Gastroesophageal sphincter (tissue), 4 donors: Measurements from ENCODE around the gene IMMT. TPM values are rescaled to one million over a fixed set of nuclear protein-coding genes. Genes with fewer than 3 reads are reported as not detected.

Experiments used
- ATAC-seq: fragments of 150-250 bp; one replicate; pipeline ENCODE4 v1.9.1; 2016; ENCODE audit warnings: mild to moderate bottlenecking, moderate library complexity
- H3K27ac ChIP-seq, 4 donors: fragments of 200-600 bp; sonication (generic) in 3 of 4; 1 replicate in 3 of 4; 2 replicates in 1 of 4; pipeline ENCODE4 v1.5.1; 2016 to 2019
- H3K27me3 ChIP-seq: fragments of 200-600 bp; sonication (generic); one replicate; pipeline ENCODE4 v1.5.1; 2019
- H3K36me3 ChIP-seq, 2 donors: fragments of 200-600 bp; sonication (generic); one replicate each; pipeline ENCODE4 v1.5.1; 2019; ENCODE audit warnings: control low read depth in 1 of 2
- H3K4me1 ChIP-seq, 3 donors: fragments of 200-600 bp; sonication (generic); 1 replicate in 2 of 3; 2 replicates in 1 of 3; pipeline ENCODE4 v1.5.1; 2016 to 2019; ENCODE audit warnings: control low read depth in 2 of 3
- H3K4me3 ChIP-seq, 2 donors: fragments of 200-600 bp; sonication (generic); one replicate each; pipeline ENCODE4 v1.5.1; 2019; ENCODE audit warnings: mild to moderate bottlenecking in 1 of 2, moderate library complexity in 1 of 2
- H3K9me3 ChIP-seq, 3 donors: fragments of 200-600 bp; sonication (generic); one replicate each; pipeline ENCODE4 v1.5.1; 2017 to 2019; ENCODE audit warnings: control low read depth in 2 of 3
- EP300 ChIP-seq: sonication (generic); formaldehyde crosslinking; IDR thresholded peaks from one replicate; pipeline ENCODE4 v1.6.1; 2017; ENCODE audit warnings: antibody characterized with exemption, mild to moderate bottlenecking
- POLR2A ChIP-seq, 2 donors: fragments of 450-650 bp; IDR thresholded peaks; one replicate each; pipeline ENCODE4 v1.6.1; 2017; ENCODE audit warnings: antibody characterized with exemption in 2 of 2, mild to moderate bottlenecking in 2 of 2, moderate library complexity in 1 of 2
- POLR2AphosphoS5 ChIP-seq: sonication (generic); formaldehyde crosslinking; IDR thresholded peaks from one replicate; pipeline ENCODE4 v1.6.1; 2017; ENCODE audit warnings: antibody characterized with exemption
- WGBS, 2 donors: methylation state at CpG; one replicate each; pipeline ENCODE4 v1.1.5; 2018; ENCODE audit warnings: low coverage in 1 of 2; 5-methylcytosine and 5-hydroxymethylcytosine counted together
- total RNA-seq, 4 donors: library from RNA; depleted of rRNA; stranded (reverse); fragments of >200 nt; gene quantifications; one replicate each; pipeline ENCODE4 v1.1.0, GENCODE V29; 2016
- TF ChIP-seq, protein P1 (sequence below), 4 experiments: fragments of 200-600 bp in 2 of 4; fragments of 450-650 bp in 2 of 4; sonication (generic) in 1 of 4; IDR thresholded peaks; one replicate each; pipeline ENCODE4 v1.5.1; 2017 to 2019; ENCODE audit warnings: antibody characterized with exemption in 4 of 4, mild to moderate bottlenecking in 2 of 4, moderate library complexity in 2 of 4

Gene IMMT
- total RNA-seq, 4 donors from 2014 or later: 57.3 to 72.3 (median 63.1) TPM

DNA sequence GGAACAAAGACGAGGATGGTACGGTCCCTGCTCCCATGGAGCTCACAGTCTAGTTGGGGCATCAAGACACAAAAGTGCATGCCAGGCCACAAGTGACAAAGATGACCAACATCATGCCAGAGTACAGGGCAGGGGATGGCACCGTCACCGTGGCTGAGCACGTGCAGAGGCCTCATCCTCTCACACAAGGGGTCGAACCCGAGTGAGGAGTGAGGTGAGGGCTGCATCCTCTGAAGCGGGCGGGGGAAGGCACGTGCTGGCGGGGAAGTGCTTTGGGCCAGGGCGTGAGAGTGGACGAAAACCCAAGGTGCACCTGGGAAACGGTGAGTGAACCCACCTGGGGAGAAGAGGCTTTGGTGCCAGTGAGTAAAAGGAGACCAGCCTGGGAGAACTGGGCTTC lies 45.0 kb upstream of the IMMT start:
- ATAC-seq: no peak
- Histone ChIP-seq H3K9me3 (no peaks in the 10 kb centered on the region), H3K36me3 (no peaks in the 10 kb centered on the region), H3K4me3 (no peak overlapping the region), H3K27me3 (no peaks in the 10 kb centered on the region), H3K27ac (peak overlapping the region in 3 of 4 donors; percentile 71 to 87 (median 76)), H3K4me1 (peaks cover 0 to 60% (median 0%) of the 10 kb centered on the region in 3 donors)
- WGBS, 2 donors: 83 to 93% methylated on average over 7 to 13 of the region's 14 CpGs
- no peak for TF ChIP-seq POLR2A (IDR thresholded peaks at IDR 0.05)
- no peak for TF ChIP-seq EP300
- TF ChIP-seq POLR2AphosphoS5: no peak
- TF ChIP-seq, protein P1, sequence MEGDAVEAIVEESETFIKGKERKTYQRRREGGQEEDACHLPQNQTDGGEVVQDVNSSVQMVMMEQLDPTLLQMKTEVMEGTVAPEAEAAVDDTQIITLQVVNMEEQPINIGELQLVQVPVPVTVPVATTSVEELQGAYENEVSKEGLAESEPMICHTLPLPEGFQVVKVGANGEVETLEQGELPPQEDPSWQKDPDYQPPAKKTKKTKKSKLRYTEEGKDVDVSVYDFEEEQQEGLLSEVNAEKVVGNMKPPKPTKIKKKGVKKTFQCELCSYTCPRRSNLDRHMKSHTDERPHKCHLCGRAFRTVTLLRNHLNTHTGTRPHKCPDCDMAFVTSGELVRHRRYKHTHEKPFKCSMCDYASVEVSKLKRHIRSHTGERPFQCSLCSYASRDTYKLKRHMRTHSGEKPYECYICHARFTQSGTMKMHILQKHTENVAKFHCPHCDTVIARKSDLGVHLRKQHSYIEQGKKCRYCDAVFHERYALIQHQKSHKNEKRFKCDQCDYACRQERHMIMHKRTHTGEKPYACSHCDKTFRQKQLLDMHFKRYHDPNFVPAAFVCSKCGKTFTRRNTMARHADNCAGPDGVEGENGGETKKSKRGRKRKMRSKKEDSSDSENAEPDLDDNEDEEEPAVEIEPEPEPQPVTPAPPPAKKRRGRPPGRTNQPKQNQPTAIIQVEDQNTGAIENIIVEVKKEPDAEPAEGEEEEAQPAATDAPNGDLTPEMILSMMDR (IDR thresholded peaks at IDR 0.05): no peak

DNA sequence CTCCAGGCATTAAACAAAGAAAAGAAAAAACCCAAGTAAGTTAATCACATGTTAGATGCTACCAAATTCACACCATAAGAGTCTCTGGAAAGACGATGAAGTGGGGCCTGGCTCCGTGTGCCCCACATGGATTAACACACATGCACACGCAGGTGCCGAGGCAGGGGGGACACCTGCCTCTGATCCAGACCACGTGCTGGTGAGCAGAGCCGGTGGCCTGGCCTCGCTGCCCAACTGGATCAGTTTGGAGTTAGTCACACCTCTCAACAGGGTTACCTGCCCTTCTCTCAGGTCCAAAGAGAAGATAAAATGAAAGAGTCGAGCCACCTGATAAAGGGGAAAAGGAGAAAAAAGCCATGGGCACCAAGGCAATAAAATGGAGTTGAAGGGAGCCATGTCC lies 44.5 kb upstream of the IMMT start:
- no peak for ATAC-seq
- H3K4me1 ChIP-seq: peaks cover 0 to 65% (median 0%) of the 10 kb centered on the region in 3 donors
- peak overlapping the region in 2 of 4 donors; percentile 76 to 87 for H3K27ac ChIP-seq
- H3K27me3 ChIP-seq: no peaks in the 10 kb centered on the region
- 80 to 92% methylated on average over 1 to 8 of the region's 8 CpGs for WGBS, 2 donors
- no peaks in the 10 kb centered on the region for H3K9me3 ChIP-seq
- no peaks in the 10 kb centered on the region for H3K36me3 ChIP-seq
- TF ChIP-seq, protein P1 (IDR thresholded peaks at IDR 0.05): no peak
- TF ChIP-seq EP300 (no peak), POLR2A (IDR thresholded peaks at IDR 0.05) (no peak), POLR2AphosphoS5 (no peak)
- no peak overlapping the region for H3K4me3 ChIP-seq

DNA sequence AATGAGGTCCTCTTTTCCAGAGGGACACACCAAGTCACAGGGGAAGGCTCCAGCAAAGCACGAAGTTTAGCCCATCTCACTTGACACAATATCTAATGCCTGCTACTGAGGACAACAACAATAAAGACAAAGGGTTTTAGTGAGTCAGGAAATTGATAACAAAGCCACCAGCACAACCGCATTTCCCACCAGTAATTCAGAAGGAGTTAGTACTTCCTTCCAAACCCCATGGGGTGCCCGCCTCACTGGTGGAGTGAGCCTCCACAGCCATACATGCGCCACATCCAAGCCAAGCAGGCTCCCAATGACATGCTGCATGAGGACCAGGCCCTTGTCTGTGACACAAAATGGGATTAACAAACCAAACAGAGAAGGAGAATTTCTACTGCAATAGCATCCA lies 44.1 kb upstream of the IMMT start:
- no peak for TF ChIP-seq EP300
- TF ChIP-seq POLR2A (IDR thresholded peaks at IDR 0.05): no peak
- no peak for TF ChIP-seq POLR2AphosphoS5
- TF ChIP-seq, protein P1 (IDR thresholded peaks at IDR 0.05): no peak
- H3K9me3 ChIP-seq: no peaks in the 10 kb centered on the region
- H3K36me3 ChIP-seq: no peaks in the 10 kb centered on the region
- H3K27me3 ChIP-seq: no peaks in the 10 kb centered on the region
- no peak overlapping the region for H3K4me3 ChIP-seq
- WGBS, 2 donors: 86 to 90% methylated on average over 2 to 3 of the region's 4 CpGs
- no peak for ATAC-seq
- peak overlapping the region in 2 of 4 donors; percentile 76 to 87 for H3K27ac ChIP-seq
- peaks cover 0 to 66% (median 2%) of the 10 kb centered on the region in 3 donors for H3K4me1 ChIP-seq

DNA sequence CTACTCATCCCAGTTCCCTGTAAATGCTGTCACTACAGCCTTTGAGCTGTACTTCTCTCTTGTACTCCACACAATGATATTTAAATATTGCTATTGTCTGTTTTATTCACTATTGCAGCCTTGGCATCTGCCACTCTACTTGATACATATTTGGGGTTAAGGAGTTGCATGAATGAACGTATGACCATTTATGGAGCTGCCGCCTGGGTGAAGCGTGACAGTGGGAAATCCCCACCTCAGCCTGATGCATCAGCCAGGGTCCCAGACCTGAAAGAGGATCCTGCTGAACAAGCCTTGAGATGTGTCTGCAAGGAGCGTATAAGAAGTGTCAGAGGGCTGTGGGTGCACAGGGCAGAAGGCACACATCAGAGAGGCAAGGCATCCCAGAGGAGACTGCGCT lies 43.1 kb upstream of the IMMT start:
- TF ChIP-seq, protein P1 (IDR thresholded peaks at IDR 0.05): no peak
- TF ChIP-seq EP300: no peak
- TF ChIP-seq POLR2AphosphoS5: no peak
- TF ChIP-seq POLR2A (IDR thresholded peaks at IDR 0.05): no peak
- Histone ChIP-seq H3K36me3 (no peaks in the 10 kb centered on the region), H3K27me3 (no peaks in the 10 kb centered on the region), H3K4me3 (no peak overlapping the region), H3K4me1 (peaks cover 0 to 66% (median 7%) of the 10 kb centered on the region in 3 donors), H3K9me3 (no peaks in the 10 kb centered on the region), H3K27ac (peak overlapping the region in 2 of 4 donors; percentile 32 to 34)
- 87 to 93% methylated on average over 4 to 5 of the region's 5 CpGs for WGBS, 2 donors
- ATAC-seq: no peak

DNA sequence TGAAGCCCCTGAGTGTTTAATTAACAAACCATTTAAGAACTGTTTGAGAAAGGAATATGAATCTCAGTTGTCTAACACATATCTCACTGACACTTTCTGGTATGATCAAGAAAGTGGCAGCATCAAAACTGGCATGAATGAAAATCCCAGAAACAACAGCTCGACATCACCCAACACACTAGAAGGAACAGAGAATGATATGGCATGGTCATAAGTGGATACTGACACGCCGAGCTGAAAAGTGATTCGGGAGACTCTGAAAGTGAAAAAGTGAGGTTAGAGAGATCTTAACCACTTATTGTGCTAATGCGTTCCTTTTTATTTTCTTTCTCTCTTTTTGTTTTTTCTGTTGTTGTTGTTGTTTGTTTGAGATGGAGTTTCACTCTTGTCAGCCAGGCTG lies 41.9 kb upstream of the IMMT start:
- TF ChIP-seq, protein P1 (IDR thresholded peaks at IDR 0.05): no peak
- TF ChIP-seq EP300: no peak
- no peak for TF ChIP-seq POLR2AphosphoS5
- TF ChIP-seq POLR2A (IDR thresholded peaks at IDR 0.05): no peak
- Histone ChIP-seq H3K36me3 (peaks cover 0 to 5% of the 10 kb centered on the region in 2 donors), H3K9me3 (no peaks in the 10 kb centered on the region), H3K27ac (peak overlapping the region in 1 of 4 donors; percentile 14), H3K27me3 (no peaks in the 10 kb centered on the region), H3K4me3 (no peak overlapping the region), H3K4me1 (peaks cover 0 to 57% (median 7%) of the 10 kb centered on the region in 3 donors)
- WGBS, 2 donors: 72 to 75% methylated on average over 4 to 5 of the region's 5 CpGs
- ATAC-seq: no peak
